Stimulated activated naive B cell treated with anti-CD40 and anti-IgM and Interleukin-4, amounts not matched to agents 10 μg/mL and 1 μg/mL and 100 μg/mL, for 72 hours (primary cell): ENCODE results near the gene YKT6.

Source experiments
- ATAC-seq, 2 donors: fragments of 150-1000 bp; cut with Tn5 transposase; replicated peaks; 2 replicates each; pipeline ENCODE4 v1.10.0; 2021; ENCODE audit warnings: moderate library complexity in 1 of 2
- DNase-seq: peaks from one replicate; pipeline ENCODE4 v3.0.0; 2021
- H3K27ac Mint-ChIP-seq: one replicate; pipeline ENCODE4 v1.8.0; 2022; ENCODE audit warnings: mild to moderate bottlenecking, mixed read lengths
- H3K27me3 Mint-ChIP-seq, 2 donors: one replicate each; pipeline ENCODE4 v1.8.0; 2022; ENCODE audit warnings: mixed read lengths in 2 of 2
- H3K36me3 Mint-ChIP-seq, 2 donors: one replicate each; pipeline ENCODE4 v1.8.0; 2022; ENCODE audit warnings: mixed read lengths in 2 of 2, mild to moderate bottlenecking in 1 of 2
- H3K4me1 Mint-ChIP-seq, 2 donors: one replicate each; pipeline ENCODE4 v1.8.0; 2022; ENCODE audit warnings: mixed read lengths in 2 of 2, mild to moderate bottlenecking in 1 of 2
- H3K4me3 Mint-ChIP-seq, 2 donors: one replicate each; pipeline ENCODE4 v1.8.0; 2022; ENCODE audit warnings: mild to moderate bottlenecking in 2 of 2, mixed read lengths in 2 of 2, moderate library complexity in 1 of 2
- H3K9me3 Mint-ChIP-seq, 2 donors: one replicate each; pipeline ENCODE4 v1.8.0; 2022; ENCODE audit warnings: mixed read lengths in 2 of 2, mild to moderate bottlenecking in 1 of 2

Gene YKT6

DNA sequence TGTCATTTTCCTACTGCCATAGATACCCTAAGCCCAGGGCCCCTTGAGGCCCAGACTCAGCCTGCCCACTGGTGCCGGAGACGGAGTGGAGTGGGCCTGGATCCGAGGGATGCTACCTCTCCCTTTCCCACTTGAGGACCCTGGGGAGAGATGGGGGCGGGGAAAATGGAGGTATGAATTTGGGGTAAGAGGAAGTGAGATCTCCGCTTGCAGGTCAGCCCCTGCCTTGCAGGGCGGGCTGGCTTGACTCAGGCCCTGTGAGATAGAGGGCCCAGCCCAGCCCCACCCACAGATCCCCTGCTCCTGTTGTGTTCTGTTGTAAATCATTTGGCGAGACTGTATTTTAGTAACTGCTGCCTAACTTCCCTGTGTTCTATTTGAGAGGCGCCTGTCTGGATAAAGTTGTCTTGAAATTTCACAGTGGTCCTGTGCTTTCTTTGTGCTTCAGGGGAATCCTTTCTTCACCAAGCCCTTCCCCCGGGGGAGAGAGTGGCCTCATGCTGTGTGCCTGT is 13.2 kb downstream of the YKT6 start:
- Mint-ChIP-seq H3K4me3 (no peak overlapping the region), H3K27ac (peak overlapping the region; percentile 79), H3K27me3 (no peaks in the 10 kb centered on the region), H3K9me3 (no peaks in the 10 kb centered on the region), H3K36me3 (peaks cover 26 to 45% of the 10 kb centered on the region in 2 donors), H3K4me1 (peaks cover 11 to 14% of the 10 kb centered on the region in 2 donors)
- ATAC-seq, result peak; percentile 78
- no peak for DNase-seq

DNA sequence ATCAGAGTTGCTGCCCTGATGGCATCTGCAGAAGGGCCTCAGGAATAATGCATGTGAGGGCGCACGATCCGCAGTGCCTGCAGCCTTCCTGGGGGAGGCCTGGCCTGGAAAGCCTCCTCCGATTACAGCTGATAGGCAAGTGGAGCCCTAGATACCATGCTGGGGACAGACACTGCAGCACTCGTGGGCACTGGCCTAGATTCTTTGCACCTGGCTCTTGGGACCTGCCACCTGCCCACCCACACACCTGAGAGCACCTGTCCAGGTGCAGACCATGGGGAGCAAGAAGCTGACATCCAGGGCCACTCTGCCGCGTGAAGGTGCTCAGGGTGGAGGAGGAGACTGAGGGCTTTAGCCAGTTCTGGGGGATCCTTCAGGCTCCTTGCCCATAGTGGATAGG is 14.8 kb downstream of the YKT6 start:
- H3K4me1 Mint-ChIP-seq, result peaks cover 11 to 14% of the 10 kb centered on the region in 2 donors
- ATAC-seq, result no peak
- no peaks in the 10 kb centered on the region for H3K9me3 Mint-ChIP-seq
- no peak for DNase-seq
- peaks cover 20 to 33% of the 10 kb centered on the region in 2 donors for H3K36me3 Mint-ChIP-seq
- no peaks in the 10 kb centered on the region for H3K27me3 Mint-ChIP-seq
- no peak overlapping the region for H3K27ac Mint-ChIP-seq
- no peak overlapping the region for H3K4me3 Mint-ChIP-seq

DNA sequence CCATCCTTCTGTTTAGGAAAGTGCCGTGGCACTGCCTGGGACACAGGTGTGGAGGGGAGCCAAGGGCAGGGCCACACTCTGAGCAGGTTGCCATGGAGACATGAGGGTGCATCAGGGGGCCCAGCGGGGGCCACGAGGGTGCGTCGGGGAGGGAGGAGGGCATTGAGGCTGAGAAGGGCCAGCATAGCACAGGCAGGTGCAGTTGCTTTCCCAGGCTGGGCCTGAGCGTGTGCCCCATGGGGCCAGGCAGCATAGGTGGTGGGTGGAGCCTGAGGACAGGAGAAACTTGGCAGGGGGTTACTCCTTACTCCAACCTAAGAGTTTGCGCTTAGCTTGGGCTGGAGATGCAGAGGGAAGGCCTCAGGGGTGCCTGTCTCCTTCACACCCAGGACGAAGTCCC is 15.2 kb downstream of the YKT6 start:
- Mint-ChIP-seq H3K9me3 (no peaks in the 10 kb centered on the region), H3K27me3 (no peaks in the 10 kb centered on the region), H3K27ac (no peak overlapping the region), H3K4me1 (peaks cover 11 to 14% of the 10 kb centered on the region in 2 donors), H3K36me3 (peaks cover 20 to 29% of the 10 kb centered on the region in 2 donors), H3K4me3 (no peak overlapping the region)
- DNase-seq, result no peak
- no peak for ATAC-seq

DNA sequence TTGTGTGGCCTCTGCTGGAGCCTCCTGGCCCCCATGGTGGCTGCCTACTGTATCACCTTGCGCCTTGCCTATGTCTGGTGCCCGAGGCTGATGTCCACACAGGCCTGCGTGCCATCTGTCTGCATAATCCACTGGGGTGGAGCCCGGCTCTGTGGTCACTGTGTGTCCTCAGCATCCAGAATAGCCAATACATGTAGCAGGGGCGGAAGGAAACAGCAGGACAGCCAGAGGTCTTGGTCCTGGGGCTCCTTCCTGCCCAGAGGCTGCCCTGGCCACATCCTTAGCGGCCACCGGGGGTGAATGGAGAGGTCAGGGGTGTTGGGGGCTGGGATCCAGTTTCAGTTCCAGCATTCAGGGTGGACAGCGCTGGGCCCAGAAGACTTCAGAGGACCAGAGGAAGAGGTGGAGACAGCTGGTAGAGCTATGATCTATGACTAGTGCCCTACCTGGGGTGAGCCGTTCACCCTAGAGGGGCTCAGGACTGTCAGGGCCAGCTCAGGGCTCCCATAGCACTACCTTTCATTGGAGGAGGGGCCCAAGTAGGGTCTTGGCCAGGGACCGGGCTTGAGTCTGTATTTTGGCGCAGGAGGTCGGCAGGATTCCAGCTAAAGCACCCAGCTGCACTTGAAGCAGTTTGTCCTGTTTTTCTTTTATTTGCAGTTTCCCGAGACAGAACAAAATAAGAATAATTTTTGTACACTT is 15.9 kb downstream of the YKT6 start:
- Mint-ChIP-seq H3K4me1 (peaks cover 11 to 14% of the 10 kb centered on the region in 2 donors), H3K27me3 (no peaks in the 10 kb centered on the region), H3K9me3 (no peaks in the 10 kb centered on the region), H3K36me3 (peaks cover 16 to 26% of the 10 kb centered on the region in 2 donors), H3K27ac (no peak overlapping the region), H3K4me3 (no peak overlapping the region)
- ATAC-seq (no peak), DNase-seq (no peak)

DNA sequence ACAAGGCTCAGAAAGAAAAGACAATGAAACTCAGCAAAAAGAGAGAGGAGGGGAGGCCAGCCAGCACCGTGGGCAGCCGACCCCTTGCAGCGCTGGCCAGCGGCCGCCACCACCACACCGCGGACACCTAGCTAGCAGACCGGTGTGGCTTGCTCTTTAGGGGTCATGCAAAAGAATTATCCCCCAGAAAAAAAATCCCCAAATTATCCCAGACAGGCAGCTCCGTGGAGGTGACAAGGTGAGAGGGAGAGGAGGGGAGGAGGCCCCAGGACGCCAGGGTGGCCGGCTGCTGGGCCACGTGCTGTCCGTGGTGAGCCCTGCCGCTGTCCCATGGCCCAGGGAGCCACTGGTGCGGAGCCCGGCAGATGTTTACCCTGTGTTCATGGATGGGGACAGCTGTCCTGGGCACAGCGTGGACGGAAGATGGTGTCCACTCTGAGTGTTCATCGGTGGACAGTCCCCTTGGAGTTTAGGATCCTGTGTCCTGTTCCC is 16.5 kb downstream of the YKT6 start:
- Mint-ChIP-seq H3K36me3 (peaks cover 16 to 22% of the 10 kb centered on the region in 2 donors), H3K4me1 (peaks cover 11 to 14% of the 10 kb centered on the region in 2 donors), H3K4me3 (no peak overlapping the region), H3K27me3 (no peaks in the 10 kb centered on the region), H3K27ac (no peak overlapping the region), H3K9me3 (no peaks in the 10 kb centered on the region)
- ATAC-seq (no peak), DNase-seq (no peak)

DNA sequence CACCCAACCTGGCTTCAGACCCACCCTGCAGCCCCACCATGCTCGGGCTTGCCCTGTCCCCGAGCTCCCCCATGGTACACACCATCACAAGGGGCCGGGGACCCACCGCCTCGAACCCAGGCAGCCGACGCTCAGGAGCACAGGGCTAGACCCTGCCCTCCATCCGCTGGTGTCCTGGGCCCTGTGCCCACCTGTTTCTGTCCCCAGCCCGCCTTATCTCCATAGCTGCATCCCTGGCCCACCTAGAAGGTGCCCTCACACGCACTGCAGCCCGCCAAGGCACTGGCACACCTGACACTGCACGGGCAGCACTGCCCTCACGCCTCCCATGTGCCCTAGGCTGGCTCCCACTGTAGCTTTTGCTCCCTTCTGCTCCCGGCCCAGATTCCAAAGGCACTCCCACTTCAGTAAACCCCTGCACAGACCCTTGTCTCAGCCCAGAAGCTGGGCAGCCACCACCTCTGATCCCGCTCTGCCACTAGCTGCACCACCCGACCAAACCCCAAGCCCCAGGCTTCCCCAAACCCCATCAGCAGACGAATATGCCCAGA is 17.1 kb downstream of the YKT6 start:
- Mint-ChIP-seq H3K27me3 (no peaks in the 10 kb centered on the region), H3K27ac (peak overlapping the region; percentile 82), H3K36me3 (peaks cover 14 to 16% of the 10 kb centered on the region in 2 donors), H3K9me3 (no peaks in the 10 kb centered on the region), H3K4me3 (no peak overlapping the region), H3K4me1 (peaks cover 11 to 14% of the 10 kb centered on the region in 2 donors)
- DNase-seq (no peak), ATAC-seq (no peak)

DNA sequence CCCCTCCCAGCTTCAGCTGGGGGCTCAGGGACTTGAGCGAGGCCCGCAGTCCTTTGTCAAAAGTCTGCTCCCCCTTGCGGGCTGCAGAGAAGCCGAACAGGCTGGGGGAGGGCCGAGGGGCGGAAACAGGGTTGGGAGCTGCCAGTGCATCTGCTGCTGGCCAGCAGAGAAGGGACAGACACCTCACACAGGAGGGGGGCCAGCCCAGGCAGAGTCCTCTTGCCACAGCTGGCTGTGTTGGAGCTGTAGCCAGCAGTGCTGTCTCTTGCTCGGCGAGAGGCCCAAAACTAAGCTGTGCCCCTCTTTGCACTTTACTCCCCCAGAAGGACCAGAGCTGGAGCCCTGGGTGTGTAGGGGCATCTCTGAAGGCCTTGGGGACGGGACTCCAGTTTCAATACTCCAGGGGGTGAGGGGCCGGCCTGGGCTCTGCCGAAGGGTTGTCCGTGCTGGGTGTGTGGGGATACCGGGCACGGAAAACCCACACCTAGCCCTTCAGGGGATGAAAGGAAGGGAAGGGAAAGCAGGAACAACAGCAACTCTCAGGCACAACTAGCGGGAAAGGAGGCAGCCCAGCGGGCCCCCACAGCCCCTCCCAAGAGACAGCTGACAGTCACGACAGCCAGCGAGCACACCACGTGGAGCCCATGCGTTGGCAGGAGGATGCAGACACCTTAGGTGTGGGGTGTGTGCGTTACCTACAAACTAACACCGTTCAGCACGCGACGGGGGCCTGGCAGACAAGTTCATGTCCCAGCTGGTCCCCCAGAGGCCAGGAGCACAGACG is 17.8 kb downstream of the YKT6 start:
- ATAC-seq (no peak), DNase-seq (no peak)
- H3K4me3 Mint-ChIP-seq, result no peak overlapping the region

DNA sequence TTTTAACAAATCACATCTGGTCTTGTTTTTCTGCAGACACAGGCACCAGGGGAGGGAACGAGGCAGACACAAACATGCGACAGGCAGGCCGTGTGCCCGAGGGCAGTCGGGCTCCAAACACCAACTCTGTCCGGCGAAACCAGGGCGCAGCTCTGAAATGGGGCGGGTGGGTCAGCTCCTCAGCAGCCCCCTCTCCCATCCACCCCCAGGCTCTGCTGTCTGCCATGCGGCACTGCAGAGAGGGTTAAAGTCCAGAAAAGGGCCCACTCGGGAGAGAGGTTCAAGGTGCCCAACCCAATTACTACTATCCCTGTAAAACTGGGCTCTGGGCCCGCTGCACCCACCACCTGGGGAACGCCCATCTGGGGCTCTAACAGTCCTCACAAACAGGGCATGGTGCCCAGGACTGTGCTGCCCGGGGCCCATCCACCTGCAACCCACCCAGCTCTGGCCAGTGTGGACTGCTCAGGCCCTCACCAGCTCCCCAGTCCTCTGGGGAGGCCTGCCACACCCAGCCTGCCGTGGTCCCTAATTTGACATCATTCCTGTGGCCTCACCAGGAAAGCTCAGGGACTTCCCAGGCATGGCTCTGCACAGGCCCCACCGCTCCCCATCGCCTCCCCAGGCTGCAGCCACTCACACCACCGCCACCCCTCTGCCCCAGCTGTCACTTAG is 18.7 kb downstream of the YKT6 start:
- Mint-ChIP-seq H3K36me3 (peaks cover 4 to 5% of the 10 kb centered on the region in 2 donors), H3K9me3 (no peaks in the 10 kb centered on the region), H3K4me3 (no peak overlapping the region), H3K4me1 (peaks cover 2 to 3% of the 10 kb centered on the region in 2 donors), H3K27me3 (no peaks in the 10 kb centered on the region), H3K27ac (no peak overlapping the region)
- ATAC-seq, result no peak
- no peak for DNase-seq

More for the DNA sequence above, 17.8 kb downstream of the YKT6 start:
- H3K27me3 Mint-ChIP-seq, result no peaks in the 10 kb centered on the region
- peaks cover 11 to 12% of the 10 kb centered on the region in 2 donors for H3K4me1 Mint-ChIP-seq
- H3K36me3 Mint-ChIP-seq, result peaks cover 9 to 14% of the 10 kb centered on the region in 2 donors
- H3K27ac Mint-ChIP-seq, result peak overlapping the region; percentile 82
- no peaks in the 10 kb centered on the region for H3K9me3 Mint-ChIP-seq

DNA sequence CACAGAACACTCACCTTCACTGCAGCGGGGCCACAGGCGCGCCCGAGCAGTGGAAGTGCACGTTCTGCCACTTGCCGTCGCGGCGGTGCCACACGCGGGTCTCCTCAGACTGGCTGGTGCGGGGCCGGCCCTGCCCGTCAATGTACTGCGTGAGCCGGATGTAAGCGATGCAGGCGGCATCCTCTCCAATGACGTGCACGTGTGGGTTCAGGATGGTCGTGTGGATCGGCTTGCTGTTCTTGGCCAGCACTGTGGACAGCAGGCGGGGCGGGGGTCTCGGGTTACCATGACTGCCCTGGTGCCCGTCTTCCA is 19.2 kb downstream of the YKT6 start:
- Mint-ChIP-seq H3K36me3 (peaks cover 2 to 3% of the 10 kb centered on the region in 2 donors), H3K4me3 (no peak overlapping the region), H3K27ac (no peak overlapping the region), H3K4me1 (no peaks in the 10 kb centered on the region), H3K27me3 (peaks cover 0 to 3% of the 10 kb centered on the region in 2 donors), H3K9me3 (no peaks in the 10 kb centered on the region)
- ATAC-seq (no peak), DNase-seq (no peak)

DNA sequence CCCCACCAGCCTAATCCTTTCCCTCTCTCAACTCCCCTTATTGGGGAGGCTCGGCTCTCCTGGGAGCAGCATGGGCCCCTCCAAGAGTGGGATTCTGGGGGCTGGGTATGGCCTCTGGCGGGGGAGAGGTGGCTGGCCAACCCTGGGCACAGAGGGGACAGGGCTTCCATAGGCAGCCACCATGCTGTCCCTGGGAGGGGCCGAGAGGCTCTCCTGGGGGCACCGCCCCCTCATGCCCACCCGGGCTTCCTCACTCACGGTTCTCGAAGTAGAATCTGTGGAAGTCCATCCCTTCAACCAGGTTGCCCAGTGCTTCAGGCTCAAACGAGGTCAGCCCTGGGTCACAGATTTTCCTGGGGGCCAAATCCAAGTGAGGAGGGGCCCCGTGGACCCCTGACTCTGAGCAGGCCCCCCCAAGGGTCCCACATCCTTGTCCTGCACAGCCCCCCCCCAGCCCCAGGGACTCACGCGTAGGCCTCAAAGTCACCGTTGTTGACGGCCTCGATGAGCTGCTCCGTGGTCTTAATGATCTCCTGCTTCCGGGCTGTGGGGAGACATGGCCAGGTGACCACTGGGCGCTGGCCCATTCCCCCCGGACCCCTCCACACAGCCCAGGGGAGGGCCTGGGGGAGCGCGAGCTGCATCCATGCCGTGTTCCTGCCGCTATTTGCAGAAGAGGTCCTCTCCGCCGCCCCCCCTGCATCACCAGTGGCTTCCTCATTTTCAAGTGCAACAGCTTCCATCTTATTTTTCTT is 19.8 kb downstream of the YKT6 start:
- H3K9me3 Mint-ChIP-seq, result no peaks in the 10 kb centered on the region
- peaks cover 3 to 8% of the 10 kb centered on the region in 2 donors for H3K27me3 Mint-ChIP-seq
- peaks cover 2 to 3% of the 10 kb centered on the region in 2 donors for H3K36me3 Mint-ChIP-seq
- ATAC-seq (no peak), DNase-seq (no peak)
- no peaks in the 10 kb centered on the region for H3K4me1 Mint-ChIP-seq
- H3K27ac Mint-ChIP-seq, result no peak overlapping the region
- H3K4me3 Mint-ChIP-seq, result no peak overlapping the region

DNA sequence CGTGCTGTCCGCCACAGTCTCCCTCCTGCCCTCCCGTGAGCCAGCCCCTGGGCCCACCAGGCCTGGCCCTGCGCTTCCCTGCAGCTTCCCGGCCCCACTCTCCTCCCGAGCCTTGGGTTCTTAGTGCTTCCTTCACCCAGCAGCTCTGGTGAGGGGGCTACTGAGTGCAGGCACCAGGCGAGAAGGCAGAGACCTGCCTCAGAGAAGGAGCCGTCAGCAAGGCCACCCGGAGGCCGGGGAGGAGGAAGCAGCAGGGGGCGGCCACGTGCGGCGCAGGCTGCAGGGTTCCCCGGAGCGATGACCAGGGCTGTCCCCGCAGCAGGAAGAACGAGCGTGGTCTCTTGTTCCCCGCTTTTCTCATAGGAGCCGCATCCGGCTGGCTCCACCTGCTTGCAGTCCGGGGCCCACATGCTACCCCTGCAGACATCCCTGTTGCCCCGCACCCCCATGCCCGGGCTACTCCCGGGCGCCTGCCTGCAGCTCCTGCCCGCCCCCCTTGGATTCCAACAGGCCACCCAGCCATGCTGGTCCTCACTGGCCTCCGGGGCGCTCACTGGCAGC is 20.5 kb downstream of the YKT6 start:
- H3K27ac Mint-ChIP-seq, result no peak overlapping the region

DNA sequence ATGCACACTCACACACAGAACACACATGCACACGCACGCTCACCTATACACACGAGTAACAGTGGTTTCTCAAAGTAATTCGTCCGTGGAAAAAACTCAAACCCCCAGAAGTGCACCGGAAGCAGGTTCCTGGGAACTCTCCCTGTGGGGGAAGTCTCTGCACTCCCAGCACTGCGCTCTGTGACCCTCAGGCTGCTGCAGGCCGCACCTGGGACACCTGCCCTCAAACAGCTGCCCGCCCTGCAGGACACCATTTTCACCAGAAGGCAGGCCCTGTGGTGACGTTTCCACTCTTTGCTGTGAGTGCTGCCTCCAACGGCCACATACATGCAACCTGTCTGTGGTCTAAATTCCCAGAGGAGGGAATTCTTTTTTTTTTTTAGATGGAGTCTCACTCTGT is 21.3 kb downstream of the YKT6 start:
- H3K9me3 Mint-ChIP-seq, result no peaks in the 10 kb centered on the region
- ATAC-seq (no peak), DNase-seq (no peak)
- no peak overlapping the region for H3K4me3 Mint-ChIP-seq
- peaks cover 13 to 20% of the 10 kb centered on the region in 2 donors for H3K27me3 Mint-ChIP-seq
- peaks cover 0 to 2% of the 10 kb centered on the region in 2 donors for H3K36me3 Mint-ChIP-seq
- H3K27ac Mint-ChIP-seq, result no peak overlapping the region
- no peaks in the 10 kb centered on the region for H3K4me1 Mint-ChIP-seq

More for the DNA sequence above, 20.5 kb downstream of the YKT6 start:
- Mint-ChIP-seq H3K9me3 (no peaks in the 10 kb centered on the region), H3K27me3 (peaks cover 10 to 16% of the 10 kb centered on the region in 2 donors), H3K4me3 (no peak overlapping the region), H3K36me3 (peaks cover 0 to 2% of the 10 kb centered on the region in 2 donors), H3K4me1 (no peaks in the 10 kb centered on the region)
- no peak for ATAC-seq
- DNase-seq, result no peak

DNA sequence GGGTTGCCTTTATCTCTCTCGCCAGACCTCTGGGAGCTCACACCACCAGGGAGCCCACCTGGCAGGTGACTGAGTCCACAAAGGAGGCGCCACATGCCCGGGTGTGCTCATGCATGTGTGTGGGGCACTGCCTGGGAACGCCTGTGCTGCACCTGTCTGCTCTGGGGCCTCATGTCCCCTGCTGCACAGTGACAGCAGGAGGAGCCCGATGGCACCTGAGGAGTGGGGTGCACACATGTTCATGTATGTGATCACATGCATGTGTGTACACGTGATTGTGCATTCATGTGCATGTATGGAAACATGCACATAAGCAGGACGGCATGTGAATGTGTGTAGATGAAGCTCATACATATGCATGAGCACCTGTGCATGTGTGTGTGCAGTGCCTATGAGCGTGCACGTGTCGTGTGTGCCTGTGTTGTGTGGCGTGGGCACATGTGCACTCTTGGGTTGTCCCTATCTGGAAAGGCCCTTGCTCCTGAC is 22.0 kb downstream of the YKT6 start:
- Mint-ChIP-seq H3K9me3 (no peaks in the 10 kb centered on the region), H3K4me3 (no peak overlapping the region), H3K27me3 (peaks cover 13 to 20% of the 10 kb centered on the region in 2 donors), H3K27ac (no peak overlapping the region), H3K36me3 (peaks cover 0 to 2% of the 10 kb centered on the region in 2 donors), H3K4me1 (no peaks in the 10 kb centered on the region)
- peak in 1 of 2 donors; percentile 8 for ATAC-seq
- no peak for DNase-seq
